Naive thymus-derived CD4-positive, alpha-beta T cell (primary cell): ENCODE data around the gene ZNF180. TPM values are rescaled to one million over a fixed set of nuclear protein-coding genes. Genes with fewer than 3 reads are reported as not detected.

Experiments
- ATAC-seq: fragments of 150-1000 bp; cut with Tn5 transposase; 2 replicates; pipeline ENCODE4 v1.10.0; 2021; ENCODE audit warnings: mild to moderate bottlenecking, moderate library complexity
- CTCF ChIA-PET: fragments of 350-600 bp; sonication (Branson Sonifier 250); formaldehyde crosslinking; loops from one replicate; lab custom pipeline; 2021; ENCODE audit warnings: antibody characterized with exemption; lab: Charles Lee
- POLR2A ChIA-PET: fragments of 350-600 bp; sonication (Branson Sonifier 250); formaldehyde crosslinking; loops from one replicate; lab custom pipeline; 2021; ENCODE audit warnings: antibody characterized with exemption, inconsistent platforms; lab: Charles Lee
- DNase-seq, 9 donors: peaks; one replicate each; pipeline versions ENCODE4 v3.0.0 to v3.0.0-alpha.2; 2020 to 2022; ENCODE audit warnings: mixed read lengths in 1 of 9
- H3K27ac ChIP-seq: one replicate; pipeline ENCODE4 v1.7.0; 2013; ENCODE audit warnings: mild to moderate bottlenecking, low read depth, low read length, moderate library complexity
- H3K27me3 ChIP-seq, 2 donors: one replicate each; pipeline ENCODE4 v1.7.0; 2013; ENCODE audit warnings: low read length in 2 of 2, mild to moderate bottlenecking in 2 of 2, moderate library complexity in 2 of 2; ENCODE audit not compliant: control insufficient read depth in 2 of 2, insufficient read depth in 2 of 2
- H3K36me3 ChIP-seq, 3 experiments: 1 replicate in 2 of 3; 2 replicates in 1 of 3; pipeline ENCODE4 v1.7.0; 2013; ENCODE audit warnings: low read length in 3 of 3, mild to moderate bottlenecking in 3 of 3, moderate library complexity in 1 of 3; ENCODE audit not compliant: insufficient read depth in 3 of 3, control insufficient read depth in 2 of 3
- H3K4me1 ChIP-seq, 2 donors: one replicate each; pipeline ENCODE4 v1.7.0; 2013; ENCODE audit warnings: low read length in 2 of 2, mild to moderate bottlenecking in 2 of 2, moderate library complexity in 1 of 2; ENCODE audit not compliant: control insufficient read depth in 2 of 2, insufficient read depth in 2 of 2
- H3K4me3 ChIP-seq: 2 replicates; pipeline ENCODE4 v1.7.0; 2013; ENCODE audit warnings: mild to moderate bottlenecking, low read length
- H3K9me3 ChIP-seq, 3 experiments: 1 replicate in 2 of 3; 2 replicates in 1 of 3; pipeline ENCODE4 v1.7.0; 2013; ENCODE audit warnings: low read length in 3 of 3; ENCODE audit not compliant: control insufficient read depth in 2 of 3
- H3K27ac Mint-ChIP-seq, 9 donors: one replicate each; pipeline ENCODE4 v1.8.0; 2020 to 2022; ENCODE audit warnings: mixed read lengths in 9 of 9, mild to moderate bottlenecking in 8 of 9, moderate library complexity in 5 of 9, inconsistent platforms in 2 of 9
- H3K27me3 Mint-ChIP-seq, 5 donors: one replicate each; pipeline ENCODE4 v1.8.0; 2021 to 2022; ENCODE audit warnings: mixed read lengths in 5 of 5, mild to moderate bottlenecking in 1 of 5
- H3K36me3 Mint-ChIP-seq, 5 donors: one replicate each; pipeline ENCODE4 v1.8.0; 2020 to 2022; ENCODE audit warnings: mixed read lengths in 5 of 5, mild to moderate bottlenecking in 3 of 5, inconsistent platforms in 1 of 5
- H3K4me1 Mint-ChIP-seq, 7 donors: one replicate each; pipeline ENCODE4 v1.8.0; 2020 to 2022; ENCODE audit warnings: mixed read lengths in 7 of 7, mild to moderate bottlenecking in 3 of 7, inconsistent platforms in 1 of 7
- H3K4me3 Mint-ChIP-seq, 10 donors: one replicate each; pipeline ENCODE4 v1.8.0; 2020 to 2022; ENCODE audit warnings: mild to moderate bottlenecking in 10 of 10, mixed read lengths in 10 of 10, moderate library complexity in 6 of 10, inconsistent platforms in 2 of 10
- H3K9me3 Mint-ChIP-seq, 11 donors: one replicate each; pipeline ENCODE4 v1.8.0; 2020 to 2022; ENCODE audit warnings: mixed read lengths in 11 of 11, mild to moderate bottlenecking in 4 of 11, inconsistent platforms in 1 of 11, moderate library complexity in 1 of 11
- intact Hi-C, 2 donors: fragments of 100-400 bp; cut with micrococcal nuclease; formaldehyde crosslinking; loops; one replicate each; pipeline ENCODE4 v1.15.1; 2023
- polyA plus RNA-seq, 2 donors: library from polyadenylated mRNA; unstranded; fragments of 300-500 nt; fragmentation: Illumina TruSeq; gene quantifications; one replicate each; pipeline ENCODE4 v1.2.3, GENCODE V29; 2021
- total RNA-seq, 6 experiments: library from RNA in 5 of 6; stranded (reverse) in 5 of 6; gene quantifications; 1 replicate in 5 of 6; 2 replicates in 1 of 6; pipeline ENCODE4 v1.2.3 and lab custom pipeline; 2021 to 2026

The ZNF180 gene
- total RNA-seq: 10 to 100 TPM in 3 of 5 experiments, 1 to 10 TPM in 2; 7.5 to 17.7 (median 10.6) TPM
- polyA plus RNA-seq: 10 to 100 TPM in 1 of 2 donors, 1 to 10 TPM in 1; 6.3 to 18.6 TPM
- total RNA-seq (lab: John Stamatoyannopoulos, UW): 12.0 reads per million, percentile 39 among the genes with 10 or more reads in this experiment

- peaks cover 12 to 95% (median 53%) of the 10 kb centered on the region in 11 donors for H3K9me3 Mint-ChIP-seq
- intact Hi-C loops: loop anchor here (1.0 to 2.0 kb wide), 8 partner anchors 99 to 673 kb away; partner anchors contain the start of genes ZNF227 (in 2 of the 2), ZNF285 (in 2 of the 2), ZNF224 (in 1 of the 2) and ZNF225 (in 1 of the 2)
- DNase-seq (peak; percentile 89 to 96 (median 93)), ATAC-seq (peak; percentile 96)
- H3K4me1 Mint-ChIP-seq: peaks cover 29 to 46% (median 34%) of the 10 kb centered on the region in 7 donors
- POLR2A ChIA-PET: interaction anchor here (1.0 kb wide), 2 partner anchors 196 to 335 kb away, joined by 3 to 6 read pairs; partner anchors contain the start of genes ZNF226 and ZNF235
- H3K4me3 ChIP-seq: peak within 1 kb of the TSS; percentile 100
- peaks cover 7 to 17% (median 12%) of the 10 kb centered on the region in 5 donors for H3K27me3 Mint-ChIP-seq
- peak within 1 kb of the TSS; percentile 82 to 94 (median 92) for H3K27ac Mint-ChIP-seq
- peaks cover 36 to 55% (median 50%) of the 10 kb centered on the region in 5 donors for H3K36me3 Mint-ChIP-seq
- peak within 1 kb of the TSS; percentile 84 for H3K27ac ChIP-seq
- H3K27me3 ChIP-seq: peaks cover 0 to 1% of the 10 kb centered on the region in 2 donors
- CTCF ChIA-PET: interaction anchor here (0.6 to 0.9 kb wide), 3 partner anchors 191 to 353 kb away, joined by 3 read pairs; partner anchors contain the start of gene ZNF226
- H3K36me3 ChIP-seq: peaks cover 0 to 38% (median 6%) of the 10 kb centered on the region in 3 experiments
- H3K4me3 Mint-ChIP-seq: peak within 1 kb of the TSS; percentile 91 to 98 (median 96)
- peaks cover 13 to 19% of the 10 kb centered on the region in 2 donors for H3K4me1 ChIP-seq
- H3K9me3 ChIP-seq: peaks cover 0 to 42% (median 16%) of the 10 kb centered on the region in 3 experiments
Measured at GRCh38 chr19:44499962-44500949, at the start of gene ZNF180. TSS of gene ZNF180 (minus strand) at chr19:44500522. CDS start at chr19:44497334, 3,188 bp downstream.

- peaks cover 0 to 4% (median 0%) of the 10 kb centered on the region in 3 experiments for H3K9me3 ChIP-seq
- Mint-ChIP-seq H3K9me3 (peaks cover 6 to 41% (median 21%) of the 10 kb centered on the region in 11 donors), H3K4me1 (peaks cover 0 to 3% (median 0%) of the 10 kb centered on the region in 7 donors), H3K27ac (no peak overlapping the region), H3K27me3 (peaks cover 0 to 31% (median 12%) of the 10 kb centered on the region in 5 donors), H3K4me3 (no peak overlapping the region), H3K36me3 (peaks cover 0 to 3% (median 0%) of the 10 kb centered on the region in 5 donors)
- ChIA-PET POLR2A (no interaction called here), CTCF (no interaction called here)
- no peak overlapping the region for H3K27ac ChIP-seq
- H3K27me3 ChIP-seq: no peaks in the 10 kb centered on the region
- H3K4me1 ChIP-seq: no peaks in the 10 kb centered on the region
- no peak overlapping the region for H3K4me3 ChIP-seq
- no peaks in the 10 kb centered on the region for H3K36me3 ChIP-seq
- no peak for ATAC-seq
- no peak for DNase-seq
- intact Hi-C loops: no loop called here
Measured at GRCh38 chr19:44549507-44549906, 49.2 kb upstream of the ZNF180 start.

GRCh38 chr19:44548736-44549135 lies 48.4 kb upstream of the ZNF180 start:
- intact Hi-C loops: no loop called here
- DNase-seq (no peak), ATAC-seq (no peak)
- peaks cover 0 to 3% (median 0%) of the 10 kb centered on the region in 7 donors for H3K4me1 Mint-ChIP-seq
- no peaks in the 10 kb centered on the region for H3K4me1 ChIP-seq
- no peak overlapping the region for H3K4me3 Mint-ChIP-seq
- CTCF ChIA-PET: no interaction called here
- H3K27ac Mint-ChIP-seq: no peak overlapping the region
- no peak overlapping the region for H3K4me3 ChIP-seq
- no peaks in the 10 kb centered on the region for H3K36me3 ChIP-seq
- H3K27me3 ChIP-seq: no peaks in the 10 kb centered on the region
- H3K27ac ChIP-seq: no peak overlapping the region
- H3K9me3 Mint-ChIP-seq: peaks cover 9 to 42% (median 18%) of the 10 kb centered on the region in 11 donors
- peaks cover 0 to 6% (median 0%) of the 10 kb centered on the region in 5 donors for H3K36me3 Mint-ChIP-seq
- POLR2A ChIA-PET: no interaction called here
- H3K27me3 Mint-ChIP-seq: peaks cover 0 to 33% (median 17%) of the 10 kb centered on the region in 5 donors
- H3K9me3 ChIP-seq: peaks cover 0 to 4% (median 0%) of the 10 kb centered on the region in 3 experiments

- ChIA-PET CTCF (no interaction called here), POLR2A (no interaction called here)
- Mint-ChIP-seq H3K9me3 (peaks cover 6 to 46% (median 20%) of the 10 kb centered on the region in 11 donors), H3K27me3 (peaks cover 0 to 52% (median 36%) of the 10 kb centered on the region in 5 donors), H3K27ac (no peak overlapping the region), H3K4me1 (peaks cover 0 to 3% (median 0%) of the 10 kb centered on the region in 7 donors), H3K4me3 (no peak overlapping the region), H3K36me3 (peaks cover 0 to 8% (median 0%) of the 10 kb centered on the region in 5 donors)
- DNase-seq: no peak
- Histone ChIP-seq H3K4me3 (no peak overlapping the region), H3K27me3 (no peaks in the 10 kb centered on the region), H3K4me1 (no peaks in the 10 kb centered on the region), H3K9me3 (no peaks in the 10 kb centered on the region), H3K36me3 (no peaks in the 10 kb centered on the region), H3K27ac (no peak overlapping the region)
- ATAC-seq: no peak
- intact Hi-C loops: no loop called here
Measured at GRCh38 chr19:44544031-44544430, 43.7 kb upstream of the ZNF180 start.

- H3K9me3 ChIP-seq: no peaks in the 10 kb centered on the region
- H3K4me1 ChIP-seq: no peaks in the 10 kb centered on the region
- no peaks in the 10 kb centered on the region for H3K27me3 ChIP-seq
- no peaks in the 10 kb centered on the region for H3K36me3 ChIP-seq
- intact Hi-C loops: no loop called here
- no peak overlapping the region for H3K4me3 Mint-ChIP-seq
- no peak overlapping the region for H3K27ac Mint-ChIP-seq
- DNase-seq: no peak
- H3K9me3 Mint-ChIP-seq: peaks cover 7 to 49% (median 18%) of the 10 kb centered on the region in 11 donors
- peaks cover 0 to 61% (median 42%) of the 10 kb centered on the region in 5 donors for H3K27me3 Mint-ChIP-seq
- no peak for ATAC-seq
- H3K4me1 Mint-ChIP-seq: peaks cover 0 to 3% (median 0%) of the 10 kb centered on the region in 7 donors
- no peak overlapping the region for H3K4me3 ChIP-seq
- no peak overlapping the region for H3K27ac ChIP-seq
- ChIA-PET POLR2A (no interaction called here), CTCF (no interaction called here)
- peaks cover 0 to 8% (median 6%) of the 10 kb centered on the region in 5 donors for H3K36me3 Mint-ChIP-seq
Measured at GRCh38 chr19:44542671-44543070, 42.3 kb upstream of the ZNF180 start.

GRCh38 chr19:44540736-44541135 lies 40.4 kb upstream of the ZNF180 start:
- no peaks in the 10 kb centered on the region for H3K27me3 ChIP-seq
- DNase-seq: no peak
- Mint-ChIP-seq H3K36me3 (peaks cover 0 to 13% (median 8%) of the 10 kb centered on the region in 5 donors), H3K4me1 (no peaks in the 10 kb centered on the region), H3K27ac (no peak overlapping the region), H3K4me3 (no peak overlapping the region), H3K9me3 (peaks cover 7 to 68% (median 29%) of the 10 kb centered on the region in 11 donors), H3K27me3 (peaks cover 0 to 72% (median 54%) of the 10 kb centered on the region in 5 donors)
- peaks cover 0 to 8% (median 0%) of the 10 kb centered on the region in 3 experiments for H3K9me3 ChIP-seq
- intact Hi-C loops: no loop called here
- no peaks in the 10 kb centered on the region for H3K4me1 ChIP-seq
- H3K4me3 ChIP-seq: no peak overlapping the region
- CTCF ChIA-PET: no interaction called here
- POLR2A ChIA-PET: no interaction called here
- no peak for ATAC-seq
- no peaks in the 10 kb centered on the region for H3K36me3 ChIP-seq
- no peak overlapping the region for H3K27ac ChIP-seq
